WI38 (cell line): ENCODE results near the gene TSN.
"Not testable (repeated sequence)": the region's sequence is repeated elsewhere in the genome, so short reads cannot be mapped to it uniquely, and the experiment has no call there.

Experiments
- H3K4me3 ChIP-seq: 2 replicates; pipeline ENCODE4 v1.5.1; 2011; ENCODE audit warnings: low read depth, mild to moderate bottlenecking, control low read depth, low read length
- CTCF ChIP-seq: IDR thresholded peaks from 2 replicates; pipeline ENCODE4 v1.5.1; 2012; ENCODE audit warnings: low read depth, mild to moderate bottlenecking, control low read depth, low read length

The TSN gene

DNA sequence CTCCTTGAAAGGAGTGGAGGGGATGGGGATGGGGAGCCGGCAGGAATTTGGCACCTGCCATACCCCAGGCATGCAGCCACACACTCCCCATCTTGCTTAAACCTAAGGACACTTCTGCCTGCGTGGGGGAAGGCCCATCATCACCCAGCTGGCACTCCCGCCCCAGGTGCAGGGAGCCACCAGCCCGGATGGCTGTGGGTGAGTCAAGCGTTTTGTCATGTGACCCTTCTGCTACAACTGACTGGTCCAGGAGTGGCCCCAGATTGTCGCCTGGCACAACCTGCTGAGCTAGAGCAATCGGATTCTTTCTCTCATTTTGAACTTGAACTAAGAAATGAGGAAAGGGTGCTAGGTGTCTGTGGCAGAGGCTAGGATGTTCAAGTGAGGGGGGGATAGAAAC lies 61.3 kb downstream of the TSN start:
- TF ChIP-seq CTCF: no peak
- H3K4me3 ChIP-seq: no peak overlapping the region

DNA sequence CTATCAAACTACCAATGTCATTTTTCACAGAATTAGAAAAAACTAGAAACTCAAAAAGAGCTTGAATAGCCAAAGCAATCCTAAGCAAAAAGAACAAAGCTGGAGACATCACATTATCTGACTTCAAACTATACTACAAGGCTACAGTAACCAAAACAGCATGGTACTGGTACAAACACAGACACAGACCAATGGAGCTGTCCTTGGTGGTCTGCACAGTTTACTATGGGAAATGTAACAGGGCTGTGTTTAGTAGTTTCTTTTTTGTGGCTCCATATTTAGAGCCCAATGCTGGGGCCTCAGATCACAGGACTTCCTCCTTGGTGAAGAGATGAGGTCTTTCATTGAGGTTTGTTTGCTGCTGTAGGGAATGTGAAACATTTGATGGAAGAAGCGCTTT lies 61.9 kb downstream of the TSN start:
- H3K4me3 ChIP-seq: not testable (repeated sequence)
